Fibroblast of skin of scalp (primary cell): ENCODE results near the gene SIM2.

Source experiments
- DNase-seq: peaks from one replicate; pipeline ENCODE4 v3.0.0-alpha.2; 2013

The SIM2 gene

GRCh38 chr21:36686955-36687354, 12.0 kb upstream of the SIM2 start:
- no peak for DNase-seq

- DNase-seq: no peak
Measured at GRCh38 chr21:36688324-36688723, 10.6 kb upstream of the SIM2 start.

- no peak for DNase-seq
Measured at GRCh38 chr21:36689324-36689723, 9.6 kb upstream of the SIM2 start.

GRCh38 chr21:36690628-36691554, 8.0 kb upstream of the SIM2 start:
- DNase-seq: no peak

- DNase-seq: no peak
Measured at GRCh38 chr21:36691555-36692041, 7.3 kb upstream of the SIM2 start.

GRCh38 chr21:36692114-36692834, 6.6 kb upstream of the SIM2 start:
- no peak for DNase-seq

GRCh38 chr21:36692835-36693488, 6.0 kb upstream of the SIM2 start:
- DNase-seq: no peak

GRCh38 chr21:36693489-36694030, 5.4 kb upstream of the SIM2 start:
- DNase-seq: no peak

- DNase-seq: no peak
Measured at GRCh38 chr21:36694031-36694515, 4.8 kb upstream of the SIM2 start.

GRCh38 chr21:36694593-36695282, 4.2 kb upstream of the SIM2 start:
- no peak for DNase-seq

GRCh38 chr21:36695283-36695634, 3.7 kb upstream of the SIM2 start:
- no peak for DNase-seq

- no peak for DNase-seq
Measured at GRCh38 chr21:36695671-36696389, 3.1 kb upstream of the SIM2 start.

- DNase-seq: no peak
Measured at GRCh38 chr21:36696390-36697059, 2.4 kb upstream of the SIM2 start.

GRCh38 chr21:36697060-36697850, 1.7 kb upstream of the SIM2 start:
- DNase-seq: no peak

GRCh38 chr21:36697851-36698384, 997 bp upstream of the SIM2 start:
- DNase-seq: no peak

GRCh38 chr21:36698385-36698980, 432 bp upstream of the SIM2 start:
- no peak for DNase-seq

- no peak for DNase-seq
Measured at GRCh38 chr21:36699546-36700294, 805 bp downstream of the SIM2 start.

GRCh38 chr21:36700295-36700970, 1.5 kb downstream of the SIM2 start:
- no peak for DNase-seq
